ENCODE data around the gene NATD1.

Gene NATD1

DNA sequence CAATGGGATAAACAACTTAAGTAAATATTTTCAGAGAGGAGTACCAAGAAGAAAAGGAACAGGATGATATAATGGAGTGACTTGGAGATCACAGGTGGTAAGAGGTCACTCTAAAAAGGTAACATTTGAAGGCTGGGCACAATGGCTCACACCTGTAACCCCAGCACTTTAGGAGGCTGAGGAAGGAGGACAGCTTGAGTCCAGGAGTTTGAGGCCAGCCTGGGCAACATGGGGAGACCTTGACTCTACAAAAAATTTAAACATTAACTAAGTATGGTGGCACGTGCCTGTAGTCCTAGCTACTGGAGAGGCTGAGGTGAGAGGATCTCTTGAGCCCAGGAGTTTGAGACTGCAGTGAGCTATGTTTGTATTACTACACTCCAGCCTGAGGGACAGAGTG, 35.9 kb downstream of the NATD1 start:
- ATAC-seq = no peak

GRCh38 chr17:21215935-21216334, 37.3 kb downstream of the NATD1 start:
- DNase-seq = no peak
- ATAC-seq = no peak

More for the DNA sequence above, 35.9 kb downstream of the NATD1 start:
- no peak for DNase-seq

DNA sequence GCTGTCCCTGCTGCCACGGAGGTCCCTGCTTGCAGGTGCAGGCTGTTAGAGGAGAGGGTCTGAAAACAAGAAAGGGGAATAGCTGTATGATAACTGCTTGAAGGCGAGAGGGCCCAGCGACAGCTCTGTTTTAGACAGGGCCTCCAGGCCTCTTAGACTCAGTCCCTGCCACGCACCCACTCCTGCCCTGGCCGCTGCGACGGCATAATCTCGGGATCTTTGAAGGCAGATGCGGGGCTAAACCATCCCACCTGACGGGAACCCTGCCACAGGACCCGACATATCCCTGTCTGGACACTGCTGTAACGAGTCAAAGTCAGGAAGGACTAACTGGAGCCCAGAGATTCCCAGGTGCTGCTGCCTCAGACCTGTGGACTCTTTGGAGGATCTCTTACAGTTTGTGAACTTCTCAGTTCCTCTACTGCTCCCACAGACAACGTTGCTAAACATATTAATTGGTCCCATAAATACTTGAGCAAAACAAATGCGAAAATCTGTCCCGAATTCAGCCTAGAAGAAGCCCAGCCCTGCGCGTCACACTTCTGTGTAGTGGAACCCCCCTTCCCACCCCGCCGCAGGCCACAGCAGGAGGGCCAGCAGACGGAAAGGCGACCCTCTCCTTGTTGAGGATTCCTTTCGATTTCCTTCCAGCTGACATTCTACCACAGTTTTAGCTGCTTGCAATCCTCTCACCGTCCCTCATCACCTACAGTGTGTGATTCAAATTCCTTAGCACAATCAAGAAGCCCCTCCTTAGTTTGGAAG, 38.3 kb downstream of the NATD1 start:
- ATAC-seq (no peak), DNase-seq (peak; percentile 26)

DNA sequence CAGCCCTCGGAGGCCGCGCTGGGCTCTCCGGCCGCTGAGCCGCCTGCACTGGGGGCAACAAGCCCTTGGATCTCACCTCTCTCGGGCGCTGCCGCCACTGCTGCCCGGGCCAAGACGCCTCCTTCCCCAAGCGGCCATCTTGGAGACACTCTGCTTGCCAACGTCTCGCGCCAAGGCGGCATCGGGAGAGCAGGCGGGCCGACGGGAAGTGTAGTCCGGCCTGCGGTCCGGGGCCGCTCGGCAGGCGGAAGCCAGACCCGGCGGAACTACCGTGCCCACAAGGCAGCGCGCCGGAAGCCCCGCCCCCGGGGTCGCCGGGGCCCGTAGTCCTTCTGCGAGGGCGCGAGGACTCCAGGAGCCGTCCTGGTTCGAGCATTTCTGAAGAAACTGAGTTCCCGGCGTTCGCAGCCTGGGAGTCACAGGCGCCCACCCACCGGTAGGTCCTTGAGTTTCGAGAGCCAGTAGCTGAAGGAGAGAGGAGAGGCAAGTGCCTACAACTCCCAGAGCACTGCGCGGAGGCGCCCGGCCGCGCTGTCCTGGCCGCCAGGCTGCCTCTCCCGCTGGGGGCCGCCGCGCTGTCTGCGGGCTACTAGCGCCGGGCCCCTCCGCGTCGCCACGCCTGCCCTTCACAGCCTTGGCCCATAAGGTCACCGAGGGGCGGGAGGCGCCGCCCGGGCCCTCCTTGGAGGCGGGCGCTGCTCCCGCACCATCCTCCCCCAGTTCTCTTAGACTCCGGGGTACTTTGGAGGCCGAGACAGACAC, 39.0 kb downstream of the NATD1 start, which contains the start of gene TMEM11:
Gene TMEM11, minus strand, starts transcription at position 147 of the 762 bp plus-strand sequence. Its CDS starts 9 bp downstream, at position 138.
- DNase-seq (peak; percentile 97), ATAC-seq (peak; percentile 95)

- ATAC-seq = peak; percentile 3
- no peak for DNase-seq
Observed at GRCh38 chr17:21213638-21214014, 39.6 kb downstream of the NATD1 start.

DNA sequence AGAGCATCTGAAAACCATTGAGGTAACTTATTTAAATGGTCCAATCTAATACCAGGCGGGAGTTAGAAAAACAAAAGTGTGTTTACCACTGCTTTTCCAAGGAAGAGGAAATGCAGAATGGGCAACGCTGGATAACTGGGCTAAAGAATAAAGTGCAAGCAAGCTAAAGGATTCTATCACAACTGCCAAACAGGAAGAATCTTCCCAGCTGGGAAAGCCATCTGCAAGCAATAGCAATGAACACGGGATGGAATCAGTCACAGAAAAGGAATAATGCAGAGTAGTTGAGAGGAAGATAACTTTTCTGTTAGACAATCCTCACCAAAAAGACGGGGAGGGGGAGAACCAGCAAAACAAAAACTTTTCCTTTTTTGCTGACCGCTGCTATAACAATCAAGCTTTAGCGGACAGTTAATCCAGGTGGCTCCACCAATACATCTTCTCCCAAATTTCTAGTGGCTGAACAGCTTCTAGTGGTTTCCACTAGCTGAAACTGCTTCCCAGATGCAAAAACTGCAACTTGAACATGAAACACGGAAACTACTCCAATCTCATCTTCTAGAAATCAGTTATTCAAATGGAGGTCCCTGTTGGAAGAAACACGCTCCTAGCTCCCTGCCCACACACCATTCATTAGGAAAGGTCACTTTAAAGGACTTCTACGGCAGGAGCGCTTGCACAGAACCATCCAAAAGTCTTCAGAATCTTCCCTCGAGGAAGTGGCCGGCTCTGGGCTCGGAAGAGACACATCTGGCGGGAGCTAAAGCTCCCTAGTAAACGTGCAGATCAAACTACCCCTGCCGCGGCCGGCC, 40.2 kb downstream of the NATD1 start:
- DNase-seq (no peak), ATAC-seq (no peak)

GRCh38 chr17:21211825-21212479, 41.3 kb downstream of the NATD1 start:
- no peak for DNase-seq
- ATAC-seq = no peak

DNA sequence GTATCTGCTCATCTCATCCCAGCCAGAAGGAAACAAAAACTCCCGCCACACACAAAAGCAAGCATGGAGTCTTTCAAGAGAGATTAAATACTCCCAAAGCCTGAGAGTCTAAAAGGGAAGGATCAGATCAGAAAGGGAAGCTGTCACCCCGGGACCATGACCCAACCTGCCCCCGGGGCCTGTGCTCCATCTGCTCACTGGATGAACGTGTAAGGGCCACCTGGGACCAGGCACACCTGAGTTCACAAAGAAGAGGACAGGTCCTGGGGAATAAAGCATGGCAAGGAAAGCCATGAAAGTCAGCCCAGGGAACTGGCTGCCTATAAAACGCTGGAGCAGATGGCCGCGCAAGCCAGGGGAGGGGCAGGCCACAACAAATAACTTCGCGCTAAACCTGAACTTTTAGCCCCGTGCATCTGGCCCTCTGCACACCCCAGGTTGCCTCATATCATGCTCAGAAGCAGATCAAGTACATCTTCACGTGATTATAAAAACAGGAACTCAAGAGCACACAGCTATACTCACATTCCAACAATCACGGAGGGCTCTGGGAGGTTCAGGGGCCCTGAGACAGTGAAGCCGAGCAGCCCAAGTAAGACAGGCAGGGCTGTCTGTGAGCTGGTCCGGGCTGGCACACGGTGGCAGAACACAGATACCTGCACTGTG, 42.7 kb downstream of the NATD1 start:
- ATAC-seq (no peak), DNase-seq (no peak)

GRCh38 chr17:21209511-21210175, 43.6 kb downstream of the NATD1 start:
- DNase-seq = no peak
- ATAC-seq = no peak

DNA sequence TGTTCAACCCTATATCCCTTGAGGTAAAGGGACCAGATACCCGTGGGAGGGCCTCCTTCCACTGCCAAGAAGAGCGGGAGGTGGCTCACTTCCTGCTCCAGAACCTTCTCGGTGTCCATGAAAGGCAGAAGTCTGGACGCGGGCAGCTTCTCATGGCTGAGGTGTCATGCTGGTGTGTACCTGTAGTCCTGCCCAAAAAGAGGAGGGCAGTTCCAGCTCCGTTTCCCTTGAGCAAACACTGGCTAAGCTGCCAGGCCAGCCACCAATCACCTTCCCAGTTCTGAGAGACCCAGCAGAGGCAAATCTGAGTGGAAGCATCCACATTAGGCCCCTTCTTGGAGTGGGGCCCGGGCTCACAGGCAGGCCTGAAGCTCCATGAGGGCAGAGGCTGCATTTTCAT, 44.9 kb downstream of the NATD1 start:
- ATAC-seq = no peak

GRCh38 chr17:21204935-21205334, 48.3 kb downstream of the NATD1 start:
- ATAC-seq (no peak), DNase-seq (no peak)

More for the DNA sequence above, 44.9 kb downstream of the NATD1 start:
- no peak for DNase-seq

GRCh38 chr17:21202512-21202911, 50.7 kb downstream of the NATD1 start:
- ATAC-seq (no peak), DNase-seq (no peak)

DNA sequence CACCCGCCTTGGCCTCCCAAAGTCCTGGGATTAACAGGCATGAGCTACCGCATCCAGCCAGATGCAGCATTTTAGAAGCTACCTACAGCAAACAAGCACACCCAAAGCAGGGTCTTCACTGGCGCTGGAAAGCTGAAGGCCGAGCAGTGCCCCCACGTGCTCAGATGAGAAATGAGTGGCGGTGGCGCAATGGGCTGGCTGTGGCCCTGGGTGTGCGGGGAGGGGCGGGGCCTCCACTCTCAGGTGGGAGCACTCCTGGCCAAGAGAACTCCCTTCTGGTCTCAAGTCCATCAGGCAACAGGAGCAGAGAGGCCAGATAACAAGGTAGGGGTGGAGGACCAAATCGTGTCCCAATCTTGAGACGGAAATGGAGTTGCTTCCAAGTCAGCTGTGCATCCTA, 51.3 kb downstream of the NATD1 start:
- no peak for ATAC-seq
- no peak for DNase-seq

- ATAC-seq (no peak), DNase-seq (no peak)
Observed at GRCh38 chr17:21201298-21201595, 52.0 kb downstream of the NATD1 start.

DNA sequence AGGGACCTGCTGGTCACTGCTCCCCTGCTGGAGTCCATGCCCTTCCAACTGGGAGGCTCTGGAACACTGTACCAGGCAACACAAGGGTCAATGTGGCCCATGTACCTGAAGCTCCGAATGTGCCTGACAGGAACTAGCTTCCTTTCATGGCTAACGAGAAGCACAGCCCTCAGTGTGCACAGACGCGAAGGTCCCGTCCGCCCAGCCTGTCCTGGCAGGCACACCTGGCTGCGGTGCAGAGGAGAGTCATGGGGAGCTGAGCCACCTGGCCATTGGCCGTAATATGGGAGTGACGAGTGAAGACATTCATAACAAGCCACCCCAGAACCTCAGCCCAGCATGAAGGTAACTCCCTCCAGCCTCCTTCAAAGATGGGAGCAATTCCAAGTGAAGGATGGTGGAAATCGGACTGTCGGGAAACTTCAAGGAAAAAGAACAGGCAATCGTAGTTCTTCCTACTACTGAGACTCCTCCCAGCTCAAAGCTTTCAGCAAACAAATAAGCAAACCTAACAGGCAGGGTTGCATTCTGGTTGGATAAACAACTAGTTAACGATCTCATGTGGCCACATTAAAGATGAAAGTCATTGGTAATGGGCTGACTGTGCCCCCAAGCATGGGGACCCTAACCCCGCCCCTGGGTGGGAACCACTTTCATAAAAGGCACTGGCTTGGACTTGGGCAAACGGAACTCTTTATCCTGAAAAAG, 52.5 kb downstream of the NATD1 start:
- no peak for DNase-seq

GRCh38 chr17:21199856-21200255, 53.4 kb downstream of the NATD1 start:
- no peak for DNase-seq
- ATAC-seq = peak; percentile 40

More for the DNA sequence above, 52.5 kb downstream of the NATD1 start:
- ATAC-seq = no peak

DNA sequence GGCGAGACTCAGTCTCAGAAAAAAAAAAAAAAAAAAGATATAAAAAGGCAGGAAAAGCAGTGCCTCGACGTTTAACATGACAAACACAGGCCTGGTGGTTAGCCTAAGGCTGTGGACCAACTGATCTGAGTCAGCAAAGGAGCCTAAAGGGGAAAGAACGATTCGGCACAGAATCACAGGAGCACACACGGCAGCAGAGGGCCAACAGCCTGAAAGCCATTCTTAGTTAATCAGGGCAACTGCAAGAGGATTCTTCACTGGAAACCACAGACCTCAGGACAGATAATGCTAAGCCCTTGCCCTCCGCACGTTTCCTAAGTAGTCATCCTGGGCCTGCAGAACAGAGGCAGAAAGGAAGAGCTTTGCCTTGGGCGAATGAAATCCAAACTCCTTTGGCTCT, 53.9 kb downstream of the NATD1 start:
- ATAC-seq = no peak

DNA sequence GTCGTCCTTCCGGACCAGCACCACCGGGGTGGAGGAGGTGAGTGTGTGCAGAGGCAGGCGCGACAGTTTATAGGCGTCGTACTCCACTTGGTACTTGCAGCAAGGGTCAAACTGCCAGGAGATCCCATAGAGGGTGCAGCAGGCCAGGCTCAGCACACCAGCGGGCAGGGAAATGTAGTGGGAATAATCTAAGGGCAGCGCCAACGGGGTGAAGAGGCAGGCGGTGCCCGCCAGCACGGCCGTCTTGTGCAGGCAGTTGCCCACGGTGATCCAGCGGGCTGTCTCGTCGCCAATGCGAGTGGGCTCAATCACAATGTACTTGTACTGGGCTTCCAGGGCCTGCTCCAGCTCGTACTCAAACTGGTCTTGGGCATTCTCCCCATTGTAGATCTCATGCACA, 54.8 kb downstream of the NATD1 start:
- no peak for DNase-seq
- no peak for ATAC-seq

More for the DNA sequence above, 53.9 kb downstream of the NATD1 start:
- no peak for DNase-seq

- no peak for ATAC-seq
- DNase-seq = no peak
Observed at GRCh38 chr17:21196126-21196525, 57.1 kb downstream of the NATD1 start.

DNA sequence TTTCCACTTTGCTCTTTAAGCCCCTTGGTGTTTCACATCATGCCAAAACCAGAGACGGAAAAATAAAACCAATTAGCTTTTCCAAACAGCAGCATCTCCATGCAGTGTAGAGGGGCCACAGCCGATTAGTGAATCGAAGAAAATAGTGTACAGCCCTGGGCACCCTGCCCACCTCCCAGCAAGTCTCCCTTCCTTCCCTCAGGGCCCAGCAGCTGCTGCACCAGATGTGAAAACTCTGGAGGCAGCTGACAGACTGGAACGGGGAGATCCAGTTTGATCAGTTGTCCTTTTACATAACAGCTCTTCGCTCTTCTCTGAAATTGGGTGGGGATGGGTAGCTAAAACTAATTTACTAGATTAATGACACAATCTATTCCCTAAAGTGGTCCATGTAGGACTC, 58.5 kb downstream of the NATD1 start:
- DNase-seq (no peak), ATAC-seq (no peak)

Data from stimulated activated naive CD8-positive, alpha-beta T cell treated with anti-CD3 and anti-CD28 coated beads, Interleukin-15, Interleukin-2, amounts not matched to agents 100 U/mL and 50 U/mL, for 24 hours (primary cell).